Upper lobe of left lung (tissue), 6 donors: ENCODE measurements around the gene EEF2. TPM values are rescaled to one million over a fixed set of nuclear protein-coding genes. Genes with fewer than 3 reads are reported as not detected.
"Not testable (repeated sequence)": the region's sequence is repeated elsewhere in the genome, so short reads cannot be mapped to it uniquely, and the experiment has no call there.

ENCODE experiments used
- ATAC-seq, 2 donors: fragments of 200-7000 bp; cut with Tn5 transposase; one replicate each; pipeline ENCODE4 v1.9.1; 2022; ENCODE audit warnings: mild to moderate bottlenecking in 2 of 2, moderate library complexity in 2 of 2; ENCODE audit not compliant: low FRiP score in 2 of 2
- DNase-seq, 2 donors: peaks; one replicate each; pipeline ENCODE4 v3.0.0-alpha.2; 2019 to 2020
- H3K27ac ChIP-seq, 4 donors: fragments of 200-600 bp; sonication (generic); one replicate each; pipeline ENCODE4 v1.5.1; 2016 to 2019
- H3K27me3 ChIP-seq, 4 donors: fragments of 200-600 bp; sonication (generic); one replicate each; pipeline ENCODE4 v1.5.1; 2017 to 2019
- H3K36me3 ChIP-seq, 4 donors: fragments of 200-600 bp; sonication (generic); one replicate each; pipeline ENCODE4 v1.5.1; 2016 to 2019
- H3K4me1 ChIP-seq, 4 donors: fragments of 200-600 bp; sonication (generic); one replicate each; pipeline ENCODE4 v1.5.1; 2018 to 2019
- H3K4me3 ChIP-seq, 4 donors: fragments of 200-600 bp; sonication (generic); one replicate each; pipeline ENCODE4 v1.5.1; 2017 to 2019; ENCODE audit warnings: mild to moderate bottlenecking in 2 of 4, moderate library complexity in 1 of 4
- H3K9me3 ChIP-seq, 4 donors: fragments of 200-600 bp; sonication (generic); one replicate each; pipeline ENCODE4 v1.5.1; 2018 to 2019
- CTCF ChIP-seq, 6 experiments: fragments of 450-650 bp in 4 of 6; fragments of 200-600 bp in 2 of 6; sonication (generic) in 2 of 6; IDR thresholded peaks; one replicate each; pipeline ENCODE4 v1.5.1; 2016 to 2019; ENCODE audit warnings: antibody characterized with exemption in 6 of 6
- EP300 ChIP-seq, 4 donors: sonication (generic); formaldehyde crosslinking; IDR thresholded peaks; one replicate each; pipeline ENCODE4 v1.5.1; 2017; ENCODE audit warnings: antibody characterized with exemption in 4 of 4, control low read depth in 2 of 4
- POLR2A ChIP-seq, 4 donors: fragments of 450-650 bp; IDR thresholded peaks; one replicate each; pipeline ENCODE4 v1.5.1; 2016 to 2017; ENCODE audit warnings: antibody characterized with exemption in 4 of 4, mild to moderate bottlenecking in 2 of 4
- POLR2AphosphoS5 ChIP-seq, 2 donors: sonication (generic); formaldehyde crosslinking; IDR thresholded peaks; one replicate each; pipeline ENCODE4 v1.5.1; 2017; ENCODE audit warnings: antibody characterized with exemption in 2 of 2
- WGBS, 2 donors: methylation state at CpG; one replicate each; pipeline ENCODE4 v1.1.5; 2017 to 2018; 5-methylcytosine and 5-hydroxymethylcytosine counted together
- total RNA-seq, 6 donors: library from RNA; depleted of rRNA in 4 of 6; stranded (reverse); fragments of >200 nt in 4 of 6; gene quantifications; one replicate each; pipeline versions ENCODE4 v1.1.0 to v1.2.1, GENCODE V29; 2016 to 2021
- donor health status: DM: no; HTN: no; CAD: no; lungs with moderate emphysema.
- donor health status: DM: no; HTN: yes; CAD: no; lungs with severe emphysema.

The EEF2 gene
- total RNA-seq, 6 donors from 2014 or later: 1,167 to 2,562 (median 1,758) TPM

GRCh38 chr19:4007836-4008539 lies 22.7 kb upstream of the EEF2 start:
- Histone ChIP-seq H3K4me1 (peaks cover 29 to 56% (median 44%) of the 10 kb centered on the region in 4 donors), H3K9me3 (no peaks in the 10 kb centered on the region), H3K27ac (peak overlapping the region; percentile 79 to 96 (median 86)), H3K4me3 (peak overlapping the region; percentile 88 to 99 (median 92)), H3K36me3 (peaks cover 2 to 8% (median 3%) of the 10 kb centered on the region in 4 donors), H3K27me3 (no peaks in the 10 kb centered on the region)
- 0 to 2% methylated on average over 7 to 18 of the region's 55 CpGs for WGBS, 2 donors
- TF ChIP-seq CTCF (IDR thresholded peaks at IDR 0.05): no peak
- no peak for TF ChIP-seq POLR2AphosphoS5 (IDR thresholded peaks at IDR 0.05)
- TF ChIP-seq POLR2A (IDR thresholded peaks at IDR 0.05): no peak
- no peak for TF ChIP-seq EP300 (IDR thresholded peaks at IDR 0.05)
- peak in 1 of 2 donors; percentile 23 for ATAC-seq
- DNase-seq: peak in 1 of 2 donors; percentile 49

- H3K9me3 ChIP-seq: no peaks in the 10 kb centered on the region
- ATAC-seq (peak; percentile 95 to 97), DNase-seq (peak; percentile 96 to 100)
- TF ChIP-seq POLR2A (IDR thresholded peaks at IDR 0.05) (peak in 2 of 4 donors; percentile 36 to 76), CTCF (IDR thresholded peaks at IDR 0.05) (peak in 4 of 6 experiments; percentile 29 to 50 (median 36)), POLR2AphosphoS5 (IDR thresholded peaks at IDR 0.05) (peak; percentile 35 to 67), EP300 (IDR thresholded peaks at IDR 0.05) (no peak)
- H3K27ac ChIP-seq: peak within 1 kb of the TSS; percentile 79 to 96 (median 86)
- peaks cover 0 to 6% (median 1%) of the 10 kb centered on the region in 4 donors for H3K36me3 ChIP-seq
- H3K27me3 ChIP-seq: no peaks in the 10 kb centered on the region
- peaks cover 26 to 49% (median 41%) of the 10 kb centered on the region in 4 donors for H3K4me1 ChIP-seq
- peak within 1 kb of the TSS; percentile 88 to 99 (median 92) for H3K4me3 ChIP-seq
- WGBS, 2 donors: 0 to 1% methylated on average over 4 to 34 of the region's 91 CpGs
Observed at GRCh38 chr19:4007021-4007835, 22.0 kb upstream of the EEF2 start, which contains the start of gene PIAS4. Gene PIAS4 (plus strand): TSS chr19:4007736. CDS start chr19:4007761, 25 bp downstream.

GRCh38 chr19:4005436-4005835 lies 20.2 kb upstream of the EEF2 start:
- not testable (repeated sequence) for H3K27me3 ChIP-seq, H3K4me3 ChIP-seq, ATAC-seq, H3K27ac ChIP-seq, DNase-seq, H3K36me3 ChIP-seq, H3K9me3 ChIP-seq
- H3K4me1 ChIP-seq: peaks cover 24 to 34% (median 28%) of the 10 kb centered on the region in 4 donors
- 93 to 97% methylated on average over 9 of the region's 9 CpGs for WGBS, 2 donors

- not testable (repeated sequence) for ATAC-seq, H3K27me3 ChIP-seq, H3K9me3 ChIP-seq, H3K36me3 ChIP-seq, H3K4me3 ChIP-seq, DNase-seq, H3K4me1 ChIP-seq, H3K27ac ChIP-seq
- 92% methylated on average over 5 of the region's 5 CpGs for WGBS, 2 donors
Observed at GRCh38 chr19:4000798-4001197, 15.5 kb upstream of the EEF2 start.

GRCh38 chr19:3998667-3999412 lies 13.6 kb upstream of the EEF2 start:
- not testable (repeated sequence) for ATAC-seq, H3K27me3 ChIP-seq, H3K9me3 ChIP-seq, H3K27ac ChIP-seq, DNase-seq, H3K4me1 ChIP-seq, H3K4me3 ChIP-seq, H3K36me3 ChIP-seq
- WGBS, 2 donors: 83 to 86% methylated on average over 23 to 29 of the region's 29 CpGs

- ATAC-seq (no peak), DNase-seq (no peak)
- no peaks in the 10 kb centered on the region for H3K9me3 ChIP-seq
- no peak overlapping the region for H3K4me3 ChIP-seq
- H3K27me3 ChIP-seq: no peaks in the 10 kb centered on the region
- TF ChIP-seq POLR2AphosphoS5 (IDR thresholded peaks at IDR 0.05): no peak
- no peak for TF ChIP-seq POLR2A (IDR thresholded peaks at IDR 0.05)
- TF ChIP-seq CTCF (IDR thresholded peaks at IDR 0.05): no peak
- no peaks in the 10 kb centered on the region for H3K4me1 ChIP-seq
- no peak overlapping the region for H3K27ac ChIP-seq
- 84 to 85% methylated on average over 6 of the region's 6 CpGs for WGBS, 2 donors
- H3K36me3 ChIP-seq: no peaks in the 10 kb centered on the region
Observed at GRCh38 chr19:3995607-3996006, 10.3 kb upstream of the EEF2 start.
